SU-DHL-6 (cell line): Measurements from ENCODE around the gene SUN2.

Source experiments
- H2AFZ ChIP-seq: fragments of 200-600 bp; sonication (generic); 2 replicates; pipeline ENCODE4 v1.6.1; 2014; ENCODE audit warnings: low read depth, mild to moderate bottlenecking, moderate library complexity, mixed read lengths, antibody characterized with exemption, low read length; ENCODE audit not compliant: severe bottlenecking
- H3F3A ChIP-seq: fragments of 200-600 bp; shearing (Covaris generic); 2 replicates; pipeline ENCODE4 v1.6.0; 2016; ENCODE audit warnings: antibody characterized with exemption, mild to moderate bottlenecking; ENCODE audit not compliant: insufficient read depth
- H3K27ac ChIP-seq: fragments of 200-600 bp; sonication (generic); 2 replicates; pipeline ENCODE4 v1.5.1; 2016; ENCODE audit warnings: low read depth, mild to moderate bottlenecking, low read length, moderate library complexity, mixed read lengths
- H3K27me3 ChIP-seq: fragments of 200-600 bp; sonication (generic), shearing (Covaris generic); 2 replicates; pipeline ENCODE4 v1.6.0; 2014; ENCODE audit warnings: mild to moderate bottlenecking, low read length
- H3K36me3 ChIP-seq: fragments of 200-600 bp; sonication (generic); 2 replicates; pipeline ENCODE4 v1.6.1; 2014; ENCODE audit warnings: mild to moderate bottlenecking, low read length, mixed read lengths
- H3K4me2 ChIP-seq: fragments of 300-600, 200-600 bp; shearing (Covaris generic), sonication (generic); 2 replicates; pipeline ENCODE4 v1.6.0; 2014; ENCODE audit warnings: low read length, low read depth, mild to moderate bottlenecking; ENCODE audit not compliant: poor library complexity, severe bottlenecking
- H3K4me3 ChIP-seq: fragments of 200-600 bp; sonication (generic); 2 replicates; pipeline ENCODE4 v1.5.1; 2014; ENCODE audit warnings: antibody characterized with exemption, low read length, mild to moderate bottlenecking, mixed read lengths; ENCODE audit not compliant: insufficient read depth, poor library complexity, severe bottlenecking
- H3K79me2 ChIP-seq: fragments of 200-600 bp; sonication (generic); 2 replicates; pipeline ENCODE4 v1.6.1; 2014; ENCODE audit warnings: mild to moderate bottlenecking, low read length, moderate library complexity; ENCODE audit not compliant: insufficient read depth
- H3K9ac ChIP-seq: fragments of 200-600 bp; sonication (generic); 2 replicates; pipeline ENCODE4 v1.7.0; 2014; ENCODE audit warnings: mild to moderate bottlenecking, low read length
- H3K9me2 ChIP-seq: fragments of 200-600 bp; sonication (generic); replicated peaks from 2 replicates; pipeline ENCODE4 v1.6.1; 2014; ENCODE audit warnings: low read length; ENCODE audit not compliant: insufficient read depth
- H3K9me3 ChIP-seq: fragments of 200-600 bp; sonication (generic); 2 replicates; pipeline ENCODE4 v1.6.1; 2014; ENCODE audit warnings: low read length, mixed read lengths; ENCODE audit not compliant: insufficient read depth
- H4K20me1 ChIP-seq: fragments of 200-600 bp; sonication (generic); 2 replicates; pipeline ENCODE4 v1.6.1; 2014; ENCODE audit warnings: low read depth, mild to moderate bottlenecking, antibody characterized with exemption, low read length, moderate library complexity, mixed read lengths
- EZH2phosphoT487 ChIP-seq: fragments of 200-600 bp; sonication (generic), shearing (Covaris generic); conservative IDR thresholded peaks from 2 replicates; pipeline ENCODE4 v1.6.1; 2018; ENCODE audit warnings: mild to moderate bottlenecking, antibody characterized with exemption, low read length, moderate library complexity, mixed read lengths
- TF ChIP-seq, protein P1 (sequence below): fragments of 200-600 bp; sonication (generic); IDR thresholded peaks from one replicate; pipeline ENCODE4 v1.5.1; 2017; ENCODE audit warnings: antibody characterized with exemption, mild to moderate bottlenecking, low read length, moderate library complexity; ENCODE audit not compliant: insufficient read depth, poor library complexity, severe bottlenecking

Gene SUN2

GRCh38 chr22:38724176-38724575 lies 31.6 kb downstream of the SUN2 start:
- no peaks in the 10 kb centered on the region for H3K9me2 ChIP-seq
- no peak overlapping the region for H3K9ac ChIP-seq
- no peak overlapping the region for H3K4me3 ChIP-seq
- no peaks in the 10 kb centered on the region for H4K20me1 ChIP-seq
- H3K36me3 ChIP-seq, result no peaks in the 10 kb centered on the region
- no peaks in the 10 kb centered on the region for H3K9me3 ChIP-seq
- H3K27me3 ChIP-seq, result no peaks in the 10 kb centered on the region
- no peak overlapping the region for H2AFZ ChIP-seq
- H3K27ac ChIP-seq, result no peak overlapping the region
- no peaks in the 10 kb centered on the region for H3K79me2 ChIP-seq
- H3K4me2 ChIP-seq, result no peak overlapping the region
- TF ChIP-seq, protein P1, sequence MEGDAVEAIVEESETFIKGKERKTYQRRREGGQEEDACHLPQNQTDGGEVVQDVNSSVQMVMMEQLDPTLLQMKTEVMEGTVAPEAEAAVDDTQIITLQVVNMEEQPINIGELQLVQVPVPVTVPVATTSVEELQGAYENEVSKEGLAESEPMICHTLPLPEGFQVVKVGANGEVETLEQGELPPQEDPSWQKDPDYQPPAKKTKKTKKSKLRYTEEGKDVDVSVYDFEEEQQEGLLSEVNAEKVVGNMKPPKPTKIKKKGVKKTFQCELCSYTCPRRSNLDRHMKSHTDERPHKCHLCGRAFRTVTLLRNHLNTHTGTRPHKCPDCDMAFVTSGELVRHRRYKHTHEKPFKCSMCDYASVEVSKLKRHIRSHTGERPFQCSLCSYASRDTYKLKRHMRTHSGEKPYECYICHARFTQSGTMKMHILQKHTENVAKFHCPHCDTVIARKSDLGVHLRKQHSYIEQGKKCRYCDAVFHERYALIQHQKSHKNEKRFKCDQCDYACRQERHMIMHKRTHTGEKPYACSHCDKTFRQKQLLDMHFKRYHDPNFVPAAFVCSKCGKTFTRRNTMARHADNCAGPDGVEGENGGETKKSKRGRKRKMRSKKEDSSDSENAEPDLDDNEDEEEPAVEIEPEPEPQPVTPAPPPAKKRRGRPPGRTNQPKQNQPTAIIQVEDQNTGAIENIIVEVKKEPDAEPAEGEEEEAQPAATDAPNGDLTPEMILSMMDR, result no peak
- TF ChIP-seq EZH2phosphoT487, result no peak
- H3F3A ChIP-seq, result no peaks in the 10 kb centered on the region

- H4K20me1 ChIP-seq, result no peaks in the 10 kb centered on the region
- H3K27ac ChIP-seq, result no peak overlapping the region
- H3K27me3 ChIP-seq, result no peaks in the 10 kb centered on the region
- H3K4me3 ChIP-seq, result no peak overlapping the region
- no peaks in the 10 kb centered on the region for H3F3A ChIP-seq
- no peak overlapping the region for H3K4me2 ChIP-seq
- no peak for TF ChIP-seq EZH2phosphoT487
- TF ChIP-seq, protein P1, result no peak
- no peaks in the 10 kb centered on the region for H3K9me2 ChIP-seq
- H2AFZ ChIP-seq, result no peak overlapping the region
- H3K36me3 ChIP-seq, result no peaks in the 10 kb centered on the region
- H3K9ac ChIP-seq, result no peak overlapping the region
- H3K9me3 ChIP-seq, result no peaks in the 10 kb centered on the region
- H3K79me2 ChIP-seq, result no peaks in the 10 kb centered on the region
Measured at GRCh38 chr22:38721551-38721950, 34.2 kb downstream of the SUN2 start.

DNA sequence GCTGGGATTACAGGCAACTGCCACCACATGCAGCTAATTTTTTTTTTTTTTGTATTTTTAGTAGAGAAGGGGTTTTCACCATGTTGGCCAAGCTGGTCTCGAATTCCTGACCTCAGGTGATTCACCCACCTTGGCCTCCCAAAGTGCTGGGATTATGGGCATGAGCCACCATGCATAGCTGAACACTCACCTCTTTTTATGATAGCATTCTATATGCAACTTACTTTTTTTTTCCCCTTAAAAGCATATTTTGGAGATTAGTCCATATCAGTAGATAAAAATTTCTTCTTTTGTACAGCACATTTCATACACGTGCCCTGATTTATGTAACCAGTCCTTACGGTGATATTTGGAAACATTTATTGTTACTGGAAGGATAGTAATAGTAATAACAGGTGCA lies 35.4 kb downstream of the SUN2 start:
- Histone ChIP-seq H3K36me3 (no peaks in the 10 kb centered on the region), H3K9me2 (no peaks in the 10 kb centered on the region)
- no peak for TF ChIP-seq EZH2phosphoT487
- TF ChIP-seq, protein P1, result no peak

More for the DNA sequence above, 35.4 kb downstream of the SUN2 start:
- Histone ChIP-seq H3K4me2 (no peak overlapping the region), H3K79me2 (peaks cover 11% of the 10 kb centered on the region; the same call in 1 of the 2 replicates), H3K9me3 (no peaks in the 10 kb centered on the region), H2AFZ (no peak overlapping the region), H3K9ac (no peak overlapping the region), H3K27me3 (no peaks in the 10 kb centered on the region), H3K4me3 (no peak overlapping the region), H3K27ac (no peak overlapping the region), H4K20me1 (no peaks in the 10 kb centered on the region), H3F3A (no peaks in the 10 kb centered on the region)
